ENCODE results near the gene SLC35E2B. TPM values are rescaled to one million over a fixed set of nuclear protein-coding genes. Genes with fewer than 3 reads are reported as not detected.
A peak's percentile ranks its signal among the peaks of the same experiment; 100 is the strongest.
"Not testable (repeated sequence)": the region's sequence is repeated elsewhere in the genome, so short reads cannot be mapped to it uniquely, and the experiment has no call there.

The SLC35E2B gene
- total and polyA plus RNA-seq, 2 of the 13 experiments (the other 11 are each of a cell fraction or from before 2014, with no cell fraction given): 14.1 to 19.7 TPM

- H3K9ac ChIP-seq (ENCODE audit: insufficient read depth, low read depth, low read length): peak overlapping the region; percentile 56; the same call in 1 of the 2 replicates
- not testable (repeated sequence) for FAIRE-seq; TF ChIP-seq SOX13 (IDR thresholded peaks at IDR 0.05)
- TF ChIP-seq SALL1 (CRISPR knock-in tag; IDR thresholded peaks at IDR 0.05) (0 out of 2 replicates have a peak, but pooled peaks have one; percentile 32), ZFX (CRISPR knock-in tag; IDR thresholded peaks at IDR 0.05; ENCODE audit: low read depth) (peak; percentile 81), PHF20 (CRISPR knock-in tag; IDR thresholded peaks at IDR 0.05) (0 out of 2 replicates have a peak, but pooled peaks have one; percentile 28), MXI1 (IDR thresholded peaks at IDR 0.05; ENCODE audit: borderline replicate concordance, low read depth, low read length) (0 out of 3 replicates have a peak, but pooled peaks have one; percentile 35), GATAD1 (CRISPR knock-in tag; IDR thresholded peaks at IDR 0.05) (peak; percentile 38; the same call in 1 of the 2 replicates), SAP130 (CRISPR knock-in tag; IDR thresholded peaks at IDR 0.05; ENCODE audit: low read depth) (peak; percentile 72), GABPB1 (CRISPR knock-in tag; IDR thresholded peaks at IDR 0.05) (peak; percentile 79; the same call in 1 of the 2 replicates), TAF1 (CRISPR knock-in tag; IDR thresholded peaks at IDR 0.05) (peak; percentile 55; the same call in 1 of the 2 replicates), KDM2A (CRISPR knock-in tag; IDR thresholded peaks at IDR 0.05; ENCODE audit: borderline replicate concordance, low read depth) (peak; percentile 15; the same call in 1 of the 2 replicates), ZNF687 (CRISPR knock-in tag; IDR thresholded peaks at IDR 0.05) (peak; percentile 66), SOX13 (CRISPR knock-in tag; conservative IDR thresholded peaks at IDR 0.05 in 1 of 2, IDR thresholded peaks at IDR 0.05 in 1 of 2) (peak in 1 of 2 experiments; percentile 23; a peak in 1 of 4 replicates), TBX2 (CRISPR knock-in tag; IDR thresholded peaks at IDR 0.05; ENCODE audit: borderline replicate concordance) (0 out of 2 replicates have a peak, but pooled peaks have one; percentile 21), RBFOX2 (IDR thresholded peaks at IDR 0.05; ENCODE audit: low read depth, low read length) (peak; percentile 62), ZFY (CRISPR knock-in tag; IDR thresholded peaks at IDR 0.05) (peak; percentile 74), HDAC1 (CRISPR knock-in tag; IDR thresholded peaks at IDR 0.05) (peak; percentile 39; the same call in 1 of the 2 replicates)
- TF ChIP-seq, protein P1, sequence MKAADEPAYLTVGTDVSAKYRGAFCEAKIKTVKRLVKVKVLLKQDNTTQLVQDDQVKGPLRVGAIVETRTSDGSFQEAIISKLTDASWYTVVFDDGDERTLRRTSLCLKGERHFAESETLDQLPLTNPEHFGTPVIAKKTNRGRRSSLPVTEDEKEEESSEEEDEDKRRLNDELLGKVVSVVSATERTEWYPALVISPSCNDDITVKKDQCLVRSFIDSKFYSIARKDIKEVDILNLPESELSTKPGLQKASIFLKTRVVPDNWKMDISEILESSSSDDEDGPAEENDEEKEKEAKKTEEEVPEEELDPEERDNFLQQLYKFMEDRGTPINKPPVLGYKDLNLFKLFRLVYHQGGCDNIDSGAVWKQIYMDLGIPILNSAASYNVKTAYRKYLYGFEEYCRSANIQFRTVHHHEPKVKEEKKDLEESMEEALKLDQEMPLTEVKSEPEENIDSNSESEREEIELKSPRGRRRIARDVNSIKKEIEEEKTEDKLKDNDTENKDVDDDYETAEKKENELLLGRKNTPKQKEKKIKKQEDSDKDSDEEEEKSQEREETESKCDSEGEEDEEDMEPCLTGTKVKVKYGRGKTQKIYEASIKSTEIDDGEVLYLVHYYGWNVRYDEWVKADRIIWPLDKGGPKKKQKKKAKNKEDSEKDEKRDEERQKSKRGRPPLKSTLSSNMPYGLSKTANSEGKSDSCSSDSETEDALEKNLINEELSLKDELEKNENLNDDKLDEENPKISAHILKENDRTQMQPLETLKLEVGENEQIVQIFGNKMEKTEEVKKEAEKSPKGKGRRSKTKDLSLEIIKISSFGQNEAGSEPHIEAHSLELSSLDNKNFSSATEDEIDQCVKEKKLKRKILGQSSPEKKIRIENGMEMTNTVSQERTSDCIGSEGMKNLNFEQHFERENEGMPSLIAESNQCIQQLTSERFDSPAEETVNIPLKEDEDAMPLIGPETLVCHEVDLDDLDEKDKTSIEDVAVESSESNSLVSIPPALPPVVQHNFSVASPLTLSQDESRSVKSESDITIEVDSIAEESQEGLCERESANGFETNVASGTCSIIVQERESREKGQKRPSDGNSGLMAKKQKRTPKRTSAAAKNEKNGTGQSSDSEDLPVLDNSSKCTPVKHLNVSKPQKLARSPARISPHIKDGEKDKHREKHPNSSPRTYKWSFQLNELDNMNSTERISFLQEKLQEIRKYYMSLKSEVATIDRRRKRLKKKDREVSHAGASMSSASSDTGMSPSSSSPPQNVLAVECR (CRISPR knock-in tag; IDR thresholded peaks at IDR 0.05; ENCODE audit: borderline replicate concordance): peak; percentile 62; the same call in 1 of the 2 replicates
Measured at GRCh38 chr1:1692324-1692713, 276 bp downstream of the SLC35E2B start.

More at GRCh38 chr1:1692324-1692713, 276 bp downstream of the SLC35E2B start:
- H3K9me3 ChIP-seq (ENCODE audit: low read length); H2AFZ ChIP-seq (ENCODE audit: low read length); H3K36me3 ChIP-seq (replicated peaks in 1 of 2; ENCODE audit: control insufficient read depth in 1 of 2, insufficient read depth in 2 of 2, low read length in 2 of 2); H3K79me2 ChIP-seq (ENCODE audit: insufficient read depth, low read length); H3K4me1 ChIP-seq (ENCODE audit: insufficient read depth, low read length); H3K4me2 ChIP-seq (ENCODE audit: low read depth, low read length); H4K20me1 ChIP-seq (ENCODE audit: insufficient read depth, low read length); H3K27me3 ChIP-seq (ENCODE audit: control insufficient read depth in 1 of 2, insufficient read depth in 2 of 2, low read length in 2 of 2); intact Hi-C loops (cut with micrococcal nuclease; ENCODE audit: unreplicated experiment); POLR2A ChIA-PET; in situ Hi-C loops (cut with HindIII; ENCODE audit: extremely low pct_ligation_motif_present, low pct_unique_long_range_greater_than_20kb); CTCF ChIA-PET (ENCODE audit: low intra/inter-chr PET ratio, low total read pairs); BruUV-seq (replicated peaks): not testable (repeated sequence)
- ATAC-seq: peak; percentile 82
- WGBS (ENCODE audit: low lambda C conversion rate): 0% methylated on average over 2 of the region's 45 CpGs
- Histone ChIP-seq H3K27ac (ENCODE audit: extremely low read length, insufficient read depth, low read length) (peak overlapping the region; percentile 76), H3K4me3 (replicated peaks in 1 of 3; ENCODE audit: insufficient read depth in 1 of 3, low read depth in 2 of 3, low read length in 3 of 3) (peak overlapping the region; percentile 30 to 63 (median 60); a peak in 4 of 6 replicates)
- DNase-seq (ENCODE audit: low spot score): peak; percentile 23

All from HepG2 (cell line).